GM12891 (cell line): ENCODE data around the gene SERPINE2.

ENCODE experiments used
- POLR2A ChIP-seq: IDR thresholded peaks from 2 replicates; pipeline ENCODE4 v1.6.1; 2011; ENCODE audit warnings: low read depth, low read length, control low read depth
- POLR2AphosphoS5 ChIP-seq: IDR thresholded peaks from 2 replicates; pipeline ENCODE4 v1.6.1; 2011; ENCODE audit warnings: low read depth, low read length, control low read depth
- SPI1 ChIP-seq: IDR thresholded peaks from 2 replicates; pipeline ENCODE4 v1.6.1; 2011; ENCODE audit warnings: low read depth, low read length, control low read depth

DNA sequence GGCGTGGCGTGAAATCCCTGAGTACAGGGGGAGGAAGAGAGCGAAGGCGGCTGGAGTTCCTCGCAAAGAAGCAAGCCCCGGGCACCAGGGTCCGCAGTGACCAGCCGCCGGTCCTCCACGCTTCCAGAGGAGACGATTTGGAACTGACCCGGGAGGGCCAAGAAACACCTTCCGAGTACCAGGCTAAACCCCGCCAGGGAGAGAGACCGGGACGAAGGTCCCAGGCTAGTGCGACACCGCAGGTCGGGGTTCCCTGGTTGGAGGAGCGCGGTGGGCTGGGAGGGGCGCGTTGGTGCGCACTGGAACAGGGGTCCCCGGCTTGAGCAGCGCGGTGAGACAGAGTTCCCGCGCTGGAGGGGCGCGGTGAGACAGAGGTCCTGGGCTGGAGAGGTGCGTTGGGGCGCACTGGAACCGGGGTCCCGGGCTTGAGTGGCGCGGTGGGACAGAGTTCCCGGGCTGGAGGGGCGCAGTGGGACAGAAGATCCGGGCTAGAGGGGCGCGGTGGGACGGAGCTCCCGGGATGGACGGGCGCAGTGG is 94.9 kb downstream of the SERPINE2 start:
- TF ChIP-seq POLR2A: no peak
- TF ChIP-seq POLR2AphosphoS5: no peak
- no peak for TF ChIP-seq SPI1
